Natural killer cell (primary cell): ENCODE measurements around the gene KLK13. TPM values are rescaled to one million over a fixed set of nuclear protein-coding genes. Genes with fewer than 3 reads are reported as not detected.

Source experiments
- ATAC-seq, 3 donors: fragments of 150-1000 bp in 2 of 3; fragments of 200-7000 bp in 1 of 3; cut with Tn5 transposase; 1 replicate in 1 of 3; 2 replicates in 2 of 3; pipeline ENCODE4 v1.10.0; 2021; ENCODE audit warnings: mild to moderate bottlenecking in 2 of 3, moderate library complexity in 2 of 3
- DNase-seq, 2 donors: peaks; one replicate each; pipeline versions ENCODE4 v3.0.0 to v3.0.0-alpha.2; 2013 to 2021; ENCODE audit warnings: mixed read lengths in 1 of 2
- H3K27ac ChIP-seq: one replicate; pipeline ENCODE4 v1.5.1; 2013; ENCODE audit warnings: mild to moderate bottlenecking, low read length
- H3K27me3 ChIP-seq: one replicate; pipeline ENCODE4 v1.6.1; 2013; ENCODE audit warnings: low read length; ENCODE audit not compliant: control insufficient read depth, insufficient read depth
- H3K36me3 ChIP-seq: one replicate; pipeline ENCODE4 v1.6.1; 2013; ENCODE audit warnings: low read length; ENCODE audit not compliant: control insufficient read depth, insufficient read depth
- H3K4me1 ChIP-seq: one replicate; pipeline ENCODE4 v1.6.1; 2013; ENCODE audit warnings: low read length; ENCODE audit not compliant: control insufficient read depth, insufficient read depth
- H3K4me3 ChIP-seq: one replicate; pipeline ENCODE4 v1.5.1; 2013; ENCODE audit warnings: low read length
- H3K9me3 ChIP-seq: one replicate; pipeline ENCODE4 v1.6.1; 2013; ENCODE audit warnings: low read length; ENCODE audit not compliant: control insufficient read depth, insufficient read depth
- H3K27ac Mint-ChIP-seq, 2 donors: one replicate each; pipeline ENCODE4 v1.8.0; 2022; ENCODE audit warnings: mild to moderate bottlenecking in 2 of 2, mixed read lengths in 2 of 2, moderate library complexity in 1 of 2
- H3K27me3 Mint-ChIP-seq, 2 donors: one replicate each; pipeline ENCODE4 v1.8.0; 2022; ENCODE audit warnings: low read depth in 2 of 2, mixed read lengths in 2 of 2
- H3K36me3 Mint-ChIP-seq: one replicate; pipeline ENCODE4 v1.8.0; 2022; ENCODE audit warnings: mixed read lengths
- H3K4me1 Mint-ChIP-seq, 2 donors: one replicate each; pipeline ENCODE4 v1.8.0; 2022; ENCODE audit warnings: mixed read lengths in 2 of 2
- H3K4me3 Mint-ChIP-seq: one replicate; pipeline ENCODE4 v1.8.0; 2022; ENCODE audit warnings: mild to moderate bottlenecking, moderate library complexity, mixed read lengths
- H3K9me3 Mint-ChIP-seq, 2 donors: one replicate each; pipeline ENCODE4 v1.8.0; 2022; ENCODE audit warnings: mixed read lengths in 2 of 2
- CTCF ChIP-seq: fragments of 200-600 bp; IDR thresholded peaks from one replicate; pipeline ENCODE4 v1.8.0; 2022; ENCODE audit warnings: antibody characterized with exemption
- WGBS: methylation state at CpG from one replicate; pipeline ENCODE4 v1.1.7; 2013; ENCODE audit warnings: missing lambda C conversion rate; ENCODE audit not compliant: insufficient coverage; 5-methylcytosine and 5-hydroxymethylcytosine counted together
- intact Hi-C: fragments of 100-400 bp; cut with micrococcal nuclease; formaldehyde crosslinking; loops from one replicate; pipeline ENCODE4 v1.14.2; 2022
- total RNA-seq, 4 donors: library from RNA; stranded (reverse); fragments of 120-200 nt in 1 of 4; gene quantifications; one replicate each; pipeline versions ENCODE4 v1.2.3 to v1.2.4, GENCODE V29; 2013 to 2022

The KLK13 gene
- total RNA-seq, 3 donors from 2014 or later (not counting 1 experiment from before 2014, with no cell fraction given) = not detected

- Histone ChIP-seq H3K27ac (no peak overlapping the region), H3K4me1 (no peaks in the 10 kb centered on the region), H3K27me3 (no peaks in the 10 kb centered on the region), H3K36me3 (no peaks in the 10 kb centered on the region), H3K9me3 (no peaks in the 10 kb centered on the region), H3K4me3 (no peak overlapping the region)
- intact Hi-C loops = no loop called here
- Mint-ChIP-seq H3K27me3 (peaks cover 14 to 24% of the 10 kb centered on the region in 2 donors), H3K36me3 (no peaks in the 10 kb centered on the region), H3K4me1 (peaks cover 0 to 4% of the 10 kb centered on the region in 2 donors), H3K4me3 (no peak overlapping the region), H3K9me3 (no peaks in the 10 kb centered on the region), H3K27ac (no peak overlapping the region)
- no peak for TF ChIP-seq CTCF
- DNase-seq (no peak), ATAC-seq (peak in 1 of 3 donors; percentile 24)
- 93% methylated on average over 27 of the region's 27 CpGs for WGBS
These were observed 14.7 kb upstream of the KLK13 start for GRCh38 chr19:51079481-51080110.

- H3K9me3 Mint-ChIP-seq = peaks cover 5% of the 10 kb centered on the region in 2 donors
- intact Hi-C loops = no loop called here
- Histone ChIP-seq H3K4me3 (no peak overlapping the region), H3K27ac (no peak overlapping the region), H3K9me3 (no peaks in the 10 kb centered on the region), H3K4me1 (no peaks in the 10 kb centered on the region), H3K36me3 (no peaks in the 10 kb centered on the region), H3K27me3 (no peaks in the 10 kb centered on the region)
- WGBS = 94% methylated on average over 6 of the region's 6 CpGs
- H3K4me3 Mint-ChIP-seq = no peak overlapping the region
- ATAC-seq (no peak), DNase-seq (no peak)
- H3K36me3 Mint-ChIP-seq = peaks cover 6% of the 10 kb centered on the region
- no peak for TF ChIP-seq CTCF
- H3K27me3 Mint-ChIP-seq = peaks cover 20 to 33% of the 10 kb centered on the region in 2 donors
- peaks cover 0 to 4% of the 10 kb centered on the region in 2 donors for H3K4me1 Mint-ChIP-seq
- no peak overlapping the region for H3K27ac Mint-ChIP-seq
These were observed 13.8 kb upstream of the KLK13 start for GRCh38 chr19:51078731-51079130.

GRCh38 chr19:51078104-51078503 is 13.2 kb upstream of the KLK13 start:
- TF ChIP-seq CTCF = no peak
- no peaks in the 10 kb centered on the region for H3K4me1 ChIP-seq
- H3K4me1 Mint-ChIP-seq = peaks cover 0 to 4% of the 10 kb centered on the region in 2 donors
- H3K36me3 ChIP-seq = no peaks in the 10 kb centered on the region
- H3K9me3 Mint-ChIP-seq = peaks cover 5 to 9% of the 10 kb centered on the region in 2 donors
- intact Hi-C loops = no loop called here
- no peaks in the 10 kb centered on the region for H3K9me3 ChIP-seq
- ATAC-seq (no peak), DNase-seq (no peak)
- WGBS = 62% methylated on average over 6 of the region's 6 CpGs
- H3K27me3 Mint-ChIP-seq = peaks cover 15 to 39% of the 10 kb centered on the region in 2 donors
- no peak overlapping the region for H3K27ac ChIP-seq
- H3K27me3 ChIP-seq = no peaks in the 10 kb centered on the region
- no peak overlapping the region for H3K4me3 ChIP-seq
- H3K36me3 Mint-ChIP-seq = peaks cover 13% of the 10 kb centered on the region
- H3K4me3 Mint-ChIP-seq = no peak overlapping the region
- H3K27ac Mint-ChIP-seq = no peak overlapping the region
